Activated CD8-positive, alpha-beta memory T cell treated with anti-CD3 and anti-CD28 coated beads for 4 hours (primary cell): Measurements from ENCODE around the gene AMPD1.

Source experiments
- DNase-seq, 2 donors: peaks; one replicate each; pipeline ENCODE4 v3.0.0-alpha.2; 2020; ENCODE audit warnings: low read depth in 2 of 2

Gene AMPD1

GRCh38 chr1:114641377-114641776 is 54.0 kb downstream of the AMPD1 start:
- no peak for DNase-seq

GRCh38 chr1:114638910-114639309 is 56.4 kb downstream of the AMPD1 start:
- DNase-seq, result no peak

GRCh38 chr1:114632427-114632826 is 62.9 kb downstream of the AMPD1 start:
- DNase-seq, result no peak

- no peak for DNase-seq
Observed at GRCh38 chr1:114627107-114627506, 68.2 kb downstream of the AMPD1 start.

- DNase-seq, result no peak
Observed at GRCh38 chr1:114623364-114623763, 72.0 kb downstream of the AMPD1 start.
